Measurements from ENCODE around the gene CNOT3. TPM values are rescaled to one million over a fixed set of nuclear protein-coding genes. Genes with fewer than 3 reads are reported as not detected.
"Not testable (repeated sequence)": the region's sequence is repeated elsewhere in the genome, so short reads cannot be mapped to it uniquely, and the experiment has no call there.

CNOT3 gene
- total RNA-seq, 1 donor from 2014 or later = 53.2 TPM

- Mint-ChIP-seq H3K4me3 (no peak overlapping the region), H3K9me3 (no peaks in the 10 kb centered on the region), H3K36me3 (ENCODE audit: low read depth) (peaks cover 9% of the 10 kb centered on the region), H3K27me3 (no peaks in the 10 kb centered on the region), H3K4me1 (peaks cover 13% of the 10 kb centered on the region), H3K27ac (no peak overlapping the region)
- ChIA-PET POLR2A (interaction anchor here (0.6 to 1.3 kb wide), 3 partner anchors 15 to 231 kb away, joined by 3 read pairs; partner anchors contain the start of genes MBOAT7 and RPS9), CTCF (interaction anchor here (0.9 to 1.4 kb wide), 3 partner anchors 15 to 153 kb away, joined by 3 to 4 read pairs (median 3); no protein-coding TSS in a partner anchor)
- TF ChIP-seq CTCF (IDR thresholded peaks at IDR 0.05) = no peak
- DNase-seq = no peak
- intact Hi-C loops (cut with micrococcal nuclease) = no loop called here
- no peak for ATAC-seq (ENCODE audit: low read depth)
Measured at GRCh38 chr19:54173951-54174834, 36.6 kb downstream of the CNOT3 start.

- DNase-seq = no peak
- H3K4me1 Mint-ChIP-seq = peaks cover 4% of the 10 kb centered on the region
- POLR2A ChIA-PET = no interaction called here
- peak; percentile 94 for ATAC-seq (ENCODE audit: low read depth)
- H3K9me3 Mint-ChIP-seq = no peaks in the 10 kb centered on the region
- no peak overlapping the region for H3K4me3 Mint-ChIP-seq
- H3K27me3 Mint-ChIP-seq = no peaks in the 10 kb centered on the region
- TF ChIP-seq CTCF (IDR thresholded peaks at IDR 0.05) = no peak
- H3K27ac Mint-ChIP-seq = no peak overlapping the region
- intact Hi-C loops (cut with micrococcal nuclease) = no loop called here
- H3K36me3 Mint-ChIP-seq (ENCODE audit: low read depth) = peaks cover 13% of the 10 kb centered on the region
- CTCF ChIA-PET = no interaction called here
Measured at GRCh38 chr19:54178581-54179261, 41.2 kb downstream of the CNOT3 start.

DNA sequence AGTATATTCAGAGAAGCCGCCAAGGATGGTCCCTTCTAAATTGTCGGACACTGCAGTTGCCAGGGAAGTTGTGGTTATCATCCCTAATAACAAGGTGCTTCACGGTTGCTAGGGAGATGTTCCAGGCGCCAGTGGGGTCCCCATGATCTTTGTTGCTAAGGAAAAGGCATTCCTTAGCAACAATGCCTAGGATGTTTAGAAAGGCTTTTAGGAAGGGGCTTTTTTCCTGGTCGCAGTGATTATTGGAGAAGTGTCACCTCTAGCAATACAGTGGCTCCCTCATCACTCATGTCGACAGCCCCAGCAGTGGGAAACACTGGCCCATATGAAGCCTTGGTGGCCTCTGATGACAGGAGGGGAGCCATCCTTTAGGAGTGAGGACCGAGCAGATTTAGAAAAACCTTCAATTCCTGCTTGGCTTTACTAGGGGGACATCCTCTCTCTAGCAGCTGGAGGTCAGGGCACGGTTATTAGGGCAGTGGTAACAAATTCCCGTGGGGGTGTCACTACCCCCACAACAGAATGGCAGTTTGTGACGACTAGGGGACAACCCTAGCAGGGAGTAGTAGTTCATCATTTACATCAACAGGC, 41.8 kb downstream of the CNOT3 start:
- DNase-seq = no peak
- ATAC-seq (ENCODE audit: low read depth) = no peak
- ChIA-PET POLR2A (no interaction called here), CTCF (no interaction called here)
- H3K4me3 Mint-ChIP-seq = no peak overlapping the region
- TF ChIP-seq CTCF (IDR thresholded peaks at IDR 0.05) = no peak
- H3K27me3 Mint-ChIP-seq = no peaks in the 10 kb centered on the region
- peaks cover 16% of the 10 kb centered on the region for H3K36me3 Mint-ChIP-seq (ENCODE audit: low read depth)
- no peaks in the 10 kb centered on the region for H3K9me3 Mint-ChIP-seq
- H3K27ac Mint-ChIP-seq = no peak overlapping the region
- intact Hi-C loops (cut with micrococcal nuclease) = no loop called here
- peaks cover 4% of the 10 kb centered on the region for H3K4me1 Mint-ChIP-seq

DNA sequence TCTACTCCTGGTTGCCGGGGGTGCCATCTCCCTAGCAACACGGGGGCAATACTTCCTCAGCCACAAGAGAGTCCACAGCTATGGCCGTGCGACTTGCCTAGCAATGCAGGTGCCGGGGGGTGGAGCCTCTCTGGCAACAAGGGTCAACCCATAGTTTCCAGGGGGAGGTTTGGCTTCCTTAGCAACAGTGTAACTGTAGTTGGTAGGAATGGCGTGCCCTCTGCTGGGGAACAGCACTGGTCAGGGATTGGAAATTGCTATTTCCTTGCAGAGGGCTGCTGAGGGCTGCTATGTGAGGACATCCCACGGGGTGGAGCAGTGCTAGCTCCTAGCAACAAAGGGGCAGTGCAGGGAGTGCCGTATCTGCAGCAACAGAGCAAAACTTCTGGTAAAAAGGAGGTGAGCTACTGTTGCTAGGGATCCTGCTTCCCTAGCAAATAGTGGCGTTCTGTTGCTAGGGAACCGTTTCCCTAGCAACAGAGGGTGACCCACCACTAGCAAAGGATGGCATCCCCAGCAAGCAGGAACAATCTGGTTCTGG, 42.4 kb downstream of the CNOT3 start:
- Mint-ChIP-seq H3K27me3 (no peaks in the 10 kb centered on the region), H3K9me3 (no peaks in the 10 kb centered on the region), H3K36me3 (ENCODE audit: low read depth) (peaks cover 16% of the 10 kb centered on the region), H3K4me1 (peaks cover 2% of the 10 kb centered on the region), H3K4me3 (no peak overlapping the region), H3K27ac (no peak overlapping the region)
- ChIA-PET CTCF (no interaction called here), POLR2A (no interaction called here)
- DNase-seq (no peak), ATAC-seq (ENCODE audit: low read depth) (peak; percentile 22)
- no peak for TF ChIP-seq CTCF (IDR thresholded peaks at IDR 0.05)
- intact Hi-C loops (cut with micrococcal nuclease) = no loop called here

- Mint-ChIP-seq H3K27me3 (no peaks in the 10 kb centered on the region), H3K9me3 (no peaks in the 10 kb centered on the region), H3K27ac (no peak overlapping the region), H3K36me3 (ENCODE audit: low read depth) (peaks cover 16% of the 10 kb centered on the region), H3K4me3 (no peak overlapping the region), H3K4me1 (no peaks in the 10 kb centered on the region)
- CTCF ChIA-PET = no interaction called here
- DNase-seq (no peak), ATAC-seq (ENCODE audit: low read depth) (no peak)
- no peak for TF ChIP-seq CTCF (IDR thresholded peaks at IDR 0.05)
- intact Hi-C loops (cut with micrococcal nuclease) = no loop called here
- POLR2A ChIA-PET = no interaction called here
Measured at GRCh38 chr19:54180691-54181091, 43.1 kb downstream of the CNOT3 start.

DNA sequence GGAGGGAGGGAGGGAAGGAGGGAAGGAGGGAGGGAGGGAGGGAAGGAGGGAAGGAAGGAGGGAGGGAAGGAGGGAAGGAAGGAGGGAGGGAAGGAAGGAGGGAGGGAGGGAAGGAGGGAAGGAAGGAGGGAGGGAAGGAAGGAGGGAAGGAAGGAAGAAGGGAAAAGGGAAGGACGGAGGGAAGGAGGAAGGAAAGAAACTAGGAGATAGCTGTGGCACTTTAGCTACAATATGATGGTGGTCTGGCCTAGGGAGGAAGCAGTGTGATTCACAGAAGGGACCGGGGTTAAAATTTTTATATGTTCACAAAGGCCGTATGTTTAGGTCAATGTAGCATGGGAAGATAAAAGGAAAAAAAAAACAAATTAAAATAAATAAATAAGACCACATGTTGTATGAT, 44.3 kb downstream of the CNOT3 start:
- H3K9me3 Mint-ChIP-seq; H3K4me1 Mint-ChIP-seq; DNase-seq; intact Hi-C loops (cut with micrococcal nuclease); H3K27ac Mint-ChIP-seq; ATAC-seq (ENCODE audit: low read depth); CTCF ChIA-PET; H3K27me3 Mint-ChIP-seq; H3K4me3 Mint-ChIP-seq: not testable (repeated sequence)
- peaks cover 17% of the 10 kb centered on the region for H3K36me3 Mint-ChIP-seq (ENCODE audit: low read depth)
- POLR2A ChIA-PET = interaction anchor here (0.5 to 1.0 kb wide), 2 partner anchors 19 to 277 kb away, joined by 5 read pairs; partner anchors contain the start of gene RPS9
